ENCODE results near the gene CD69.

- TF ChIP-seq, protein P1, sequence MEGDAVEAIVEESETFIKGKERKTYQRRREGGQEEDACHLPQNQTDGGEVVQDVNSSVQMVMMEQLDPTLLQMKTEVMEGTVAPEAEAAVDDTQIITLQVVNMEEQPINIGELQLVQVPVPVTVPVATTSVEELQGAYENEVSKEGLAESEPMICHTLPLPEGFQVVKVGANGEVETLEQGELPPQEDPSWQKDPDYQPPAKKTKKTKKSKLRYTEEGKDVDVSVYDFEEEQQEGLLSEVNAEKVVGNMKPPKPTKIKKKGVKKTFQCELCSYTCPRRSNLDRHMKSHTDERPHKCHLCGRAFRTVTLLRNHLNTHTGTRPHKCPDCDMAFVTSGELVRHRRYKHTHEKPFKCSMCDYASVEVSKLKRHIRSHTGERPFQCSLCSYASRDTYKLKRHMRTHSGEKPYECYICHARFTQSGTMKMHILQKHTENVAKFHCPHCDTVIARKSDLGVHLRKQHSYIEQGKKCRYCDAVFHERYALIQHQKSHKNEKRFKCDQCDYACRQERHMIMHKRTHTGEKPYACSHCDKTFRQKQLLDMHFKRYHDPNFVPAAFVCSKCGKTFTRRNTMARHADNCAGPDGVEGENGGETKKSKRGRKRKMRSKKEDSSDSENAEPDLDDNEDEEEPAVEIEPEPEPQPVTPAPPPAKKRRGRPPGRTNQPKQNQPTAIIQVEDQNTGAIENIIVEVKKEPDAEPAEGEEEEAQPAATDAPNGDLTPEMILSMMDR (IDR thresholded peaks at IDR 0.05), result no peak
- TF ChIP-seq EZH2 (IDR thresholded peaks at IDR 0.05) (no peak), EZH2phosphoT487 (IDR thresholded peaks at IDR 0.05) (no peak)
Observed at GRCh38 chr12:9758119-9758518, 2.6 kb downstream of the CD69 start.

Data from neural progenitor cell (in vitro differentiated cells).